ENCODE measurements around the gene CCDC12.

Gene CCDC12

GRCh38 chr3:47007001-47007400, 30.5 kb upstream of the CCDC12 start:
- TF ChIP-seq CTCF (IDR thresholded peaks at IDR 0.05; ENCODE audit: extremely low read depth, missing control alignments), result no peak
- no peak for DNase-seq (ENCODE audit: low spot score)

GRCh38 chr3:47006145-47006651, 29.7 kb upstream of the CCDC12 start:
- DNase-seq (ENCODE audit: low spot score), result no peak
- TF ChIP-seq CTCF (IDR thresholded peaks at IDR 0.05; ENCODE audit: extremely low read depth, missing control alignments), result no peak

- DNase-seq (ENCODE audit: low spot score), result no peak
- TF ChIP-seq CTCF (IDR thresholded peaks at IDR 0.05; ENCODE audit: extremely low read depth, missing control alignments), result no peak
These were observed 28.9 kb upstream of the CCDC12 start for GRCh38 chr3:47005212-47006144.

GRCh38 chr3:47004369-47005211, 28.0 kb upstream of the CCDC12 start:
- TF ChIP-seq CTCF (IDR thresholded peaks at IDR 0.05; ENCODE audit: extremely low read depth, missing control alignments), result no peak
- DNase-seq (ENCODE audit: low spot score), result no peak

- no peak for DNase-seq (ENCODE audit: low spot score)
- no peak for TF ChIP-seq CTCF (IDR thresholded peaks at IDR 0.05; ENCODE audit: extremely low read depth, missing control alignments)
These were observed 27.2 kb upstream of the CCDC12 start for GRCh38 chr3:47003461-47004368.

- DNase-seq (ENCODE audit: low spot score), result no peak
- no peak for TF ChIP-seq CTCF (IDR thresholded peaks at IDR 0.05; ENCODE audit: extremely low read depth, missing control alignments)
These were observed 26.5 kb upstream of the CCDC12 start for GRCh38 chr3:47003056-47003410.

Measured in GM20000 (cell line).